GM08714 (cell line): Measurements from ENCODE around the gene RNU6-7.

Experiments used
- H3K4me3 ChIP-seq: fragments of 200-500 bp; sonication (Bioruptor generic); 2 replicates; pipeline ENCODE4 v1.5.1; 2014; ENCODE audit warnings: mild to moderate bottlenecking, low read length, inconsistent platforms
- ZNF274 ChIP-seq: IDR thresholded peaks from 2 replicates; pipeline ENCODE4 v1.6.1; 2012; ENCODE audit warnings: mild to moderate bottlenecking, low read depth, low read length

Gene RNU6-7

GRCh38 chr14:32197919-32198318 lies 3.9 kb upstream of the RNU6-7 start:
- no peak for TF ChIP-seq ZNF274
- no peak overlapping the region for H3K4me3 ChIP-seq

GRCh38 chr14:32200368-32201192 lies 1.3 kb upstream of the RNU6-7 start:
- TF ChIP-seq ZNF274: no peak
- peak overlapping the region; percentile 74 for H3K4me3 ChIP-seq

- no peak for TF ChIP-seq ZNF274
- peak overlapping the region; percentile 74 for H3K4me3 ChIP-seq
These were observed 541 bp upstream of the RNU6-7 start for GRCh38 chr14:32201193-32201815.

- H3K4me3 ChIP-seq: peak overlapping the region; percentile 74
- no peak for TF ChIP-seq ZNF274
These were observed 699 bp downstream of the RNU6-7 start for GRCh38 chr14:32202491-32202997.

GRCh38 chr14:32202998-32203882 lies 1.4 kb downstream of the RNU6-7 start, which contains the start of gene RNU6-8:
TSS of gene RNU6-8 (minus strand) at chr14:32203269.
- no peak for TF ChIP-seq ZNF274
- H3K4me3 ChIP-seq: peak within 1 kb of the TSS; percentile 74

- peak overlapping the region; percentile 59 for H3K4me3 ChIP-seq
- TF ChIP-seq ZNF274: no peak
These were observed 2.1 kb downstream of the RNU6-7 start for GRCh38 chr14:32203928-32204357.

GRCh38 chr14:32205554-32205953 lies 3.7 kb downstream of the RNU6-7 start:
- H3K4me3 ChIP-seq: no peak overlapping the region
- TF ChIP-seq ZNF274: no peak

GRCh38 chr14:32205984-32206383 lies 4.1 kb downstream of the RNU6-7 start:
- no peak for TF ChIP-seq ZNF274
- no peak overlapping the region for H3K4me3 ChIP-seq

GRCh38 chr14:32206552-32206951 lies 4.7 kb downstream of the RNU6-7 start:
- TF ChIP-seq ZNF274: no peak
- H3K4me3 ChIP-seq: no peak overlapping the region

- H3K4me3 ChIP-seq: no peak overlapping the region
- TF ChIP-seq ZNF274: no peak
These were observed 6.6 kb downstream of the RNU6-7 start for GRCh38 chr14:32208490-32208889.

- no peak overlapping the region for H3K4me3 ChIP-seq
These were observed 7.6 kb downstream of the RNU6-7 start for GRCh38 chr14:32209471-32209870.

GRCh38 chr14:32211068-32211404 lies 9.2 kb downstream of the RNU6-7 start:
- TF ChIP-seq ZNF274: no peak

More at GRCh38 chr14:32209471-32209870, 7.6 kb downstream of the RNU6-7 start:
- TF ChIP-seq ZNF274: no peak

GRCh38 chr14:32212833-32213232 lies 11.0 kb downstream of the RNU6-7 start:
- no peak overlapping the region for H3K4me3 ChIP-seq
- no peak for TF ChIP-seq ZNF274

More at GRCh38 chr14:32211068-32211404, 9.2 kb downstream of the RNU6-7 start:
- no peak overlapping the region for H3K4me3 ChIP-seq

- TF ChIP-seq ZNF274: no peak
- H3K4me3 ChIP-seq: no peak overlapping the region
These were observed 15.5 kb downstream of the RNU6-7 start for GRCh38 chr14:32217301-32217700.
